AG09319 (cell line): ENCODE results near the gene EEPD1.

Experiments used
- DNase-seq: peaks from one replicate; pipeline ENCODE4 v3.0.0-alpha.2; 2010; ENCODE audit warnings: low read depth; ENCODE audit errors: extremely low read depth
- TF ChIP-seq, protein P1 (sequence below): IDR thresholded peaks from 2 replicates; pipeline ENCODE4 v1.5.1; 2011; ENCODE audit warnings: low read depth, mild to moderate bottlenecking, inconsistent platforms, low read length, moderate library complexity

The EEPD1 gene

DNA sequence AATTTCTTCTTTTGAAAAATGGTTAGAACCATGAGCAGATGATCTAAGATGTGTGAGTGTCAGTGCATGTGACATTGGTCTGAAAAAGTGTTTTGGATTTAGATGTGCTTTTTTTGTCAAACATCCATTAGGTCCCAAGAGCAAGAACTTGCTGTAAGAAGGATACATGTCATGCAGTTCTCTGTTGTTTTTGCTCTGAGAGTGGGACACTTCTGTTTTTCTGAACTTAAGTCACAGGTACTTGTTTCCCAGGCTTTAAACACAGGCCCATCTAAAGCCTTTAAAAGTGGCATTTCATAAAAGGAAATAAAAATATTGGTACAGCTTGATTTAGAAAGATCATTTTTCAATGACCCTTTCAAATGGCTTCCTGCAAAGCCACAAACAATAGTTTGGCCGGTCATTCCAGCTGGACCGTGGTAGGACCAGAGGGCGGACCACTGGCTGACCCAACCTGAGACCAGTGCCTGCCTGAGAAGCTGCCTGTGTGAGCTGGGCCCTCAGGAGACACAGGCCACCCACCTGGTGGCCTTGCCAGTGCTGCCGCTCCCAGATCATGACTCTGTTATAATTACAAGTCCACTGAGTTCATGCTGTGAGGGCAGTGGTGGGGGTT is 92.7 kb downstream of the EEPD1 start:
- TF ChIP-seq, protein P1, sequence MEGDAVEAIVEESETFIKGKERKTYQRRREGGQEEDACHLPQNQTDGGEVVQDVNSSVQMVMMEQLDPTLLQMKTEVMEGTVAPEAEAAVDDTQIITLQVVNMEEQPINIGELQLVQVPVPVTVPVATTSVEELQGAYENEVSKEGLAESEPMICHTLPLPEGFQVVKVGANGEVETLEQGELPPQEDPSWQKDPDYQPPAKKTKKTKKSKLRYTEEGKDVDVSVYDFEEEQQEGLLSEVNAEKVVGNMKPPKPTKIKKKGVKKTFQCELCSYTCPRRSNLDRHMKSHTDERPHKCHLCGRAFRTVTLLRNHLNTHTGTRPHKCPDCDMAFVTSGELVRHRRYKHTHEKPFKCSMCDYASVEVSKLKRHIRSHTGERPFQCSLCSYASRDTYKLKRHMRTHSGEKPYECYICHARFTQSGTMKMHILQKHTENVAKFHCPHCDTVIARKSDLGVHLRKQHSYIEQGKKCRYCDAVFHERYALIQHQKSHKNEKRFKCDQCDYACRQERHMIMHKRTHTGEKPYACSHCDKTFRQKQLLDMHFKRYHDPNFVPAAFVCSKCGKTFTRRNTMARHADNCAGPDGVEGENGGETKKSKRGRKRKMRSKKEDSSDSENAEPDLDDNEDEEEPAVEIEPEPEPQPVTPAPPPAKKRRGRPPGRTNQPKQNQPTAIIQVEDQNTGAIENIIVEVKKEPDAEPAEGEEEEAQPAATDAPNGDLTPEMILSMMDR: no peak

GRCh38 chr7:36249091-36249490 is 96.0 kb downstream of the EEPD1 start:
- TF ChIP-seq, protein P1: no peak
- DNase-seq: no peak

More for the DNA sequence above, 92.7 kb downstream of the EEPD1 start:
- no peak for DNase-seq

- TF ChIP-seq, protein P1: no peak
Measured at GRCh38 chr7:36253699-36254098, 100.6 kb downstream of the EEPD1 start.

GRCh38 chr7:36258510-36259259 is 105.6 kb downstream of the EEPD1 start:
- peak; percentile 36 for DNase-seq

More at GRCh38 chr7:36253699-36254098, 100.6 kb downstream of the EEPD1 start:
- DNase-seq: no peak

DNA sequence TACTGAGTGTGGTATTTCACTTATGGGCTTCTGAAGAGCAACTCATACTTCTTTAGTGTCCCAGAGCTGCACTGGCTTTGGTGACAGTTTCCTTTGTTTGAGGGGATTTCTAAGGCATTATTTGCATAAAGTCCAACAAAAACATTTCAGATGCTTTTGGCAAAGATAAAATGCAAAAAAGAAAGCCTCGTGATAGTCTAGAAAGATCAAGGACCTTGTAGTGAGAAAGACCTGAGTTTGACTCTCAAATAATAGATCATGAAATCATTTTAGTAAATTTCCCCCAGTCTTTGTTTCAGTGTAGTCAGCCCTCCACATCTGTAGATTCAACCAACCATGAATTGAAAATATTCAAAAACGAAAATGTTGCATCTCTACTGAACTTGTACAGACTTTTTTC is 107.4 kb downstream of the EEPD1 start:
- no peak for DNase-seq
- TF ChIP-seq, protein P1: no peak

DNA sequence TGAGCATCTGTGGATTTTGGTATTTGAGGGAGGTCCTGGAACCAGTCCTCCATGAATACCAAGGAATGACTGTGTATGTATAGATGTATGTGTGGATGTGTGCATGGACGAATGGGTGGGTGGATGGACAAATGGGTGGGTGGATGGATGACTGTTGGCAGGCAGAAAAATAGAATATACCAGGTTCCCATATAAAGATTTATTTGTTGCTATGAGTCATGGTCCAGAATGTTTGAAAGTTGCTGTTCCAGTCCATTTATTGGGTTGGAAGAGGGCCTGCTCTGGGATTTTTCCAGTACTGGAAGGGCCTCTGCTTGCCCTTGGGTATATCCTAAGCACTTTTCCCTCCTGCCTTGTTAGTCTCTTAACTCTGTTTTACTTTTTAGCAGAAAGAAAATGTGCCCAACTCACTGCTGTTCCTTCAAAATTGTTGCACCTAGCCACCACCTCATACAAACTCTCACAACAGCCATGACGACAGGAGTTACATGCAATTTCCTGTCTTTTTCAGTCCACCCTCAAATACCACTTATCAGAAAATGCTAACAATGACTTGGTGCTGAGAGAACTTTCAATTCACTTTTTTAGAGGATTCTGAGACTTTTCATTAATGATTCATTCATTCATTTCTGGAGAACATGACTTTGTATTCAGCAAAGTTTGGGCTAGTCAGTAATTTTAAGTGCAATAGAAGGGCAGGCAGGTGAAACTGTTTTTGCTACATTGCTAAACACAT is 108.1 kb downstream of the EEPD1 start:
- DNase-seq: no peak
- TF ChIP-seq, protein P1: no peak

GRCh38 chr7:36262309-36263094 is 109.4 kb downstream of the EEPD1 start:
- no peak for DNase-seq
- TF ChIP-seq, protein P1: no peak
